Activated T-helper 2 cell treated with anti-CD3 and anti-CD28 coated beads, Interferon-gamma antibody, Interleukin-2, Interleukin-4, amounts not matched to agents 10 μg/mL and 5 μg/mL and 100 μg/mL, durations not matched to agents 14 hours and 24 hours and 36 hours (primary cell): Measurements from ENCODE around the gene CDH4. TPM values are rescaled to one million over a fixed set of nuclear protein-coding genes. Genes with fewer than 3 reads are reported as not detected.

Experiments used
- DNase-seq: peaks from one replicate; pipeline ENCODE4 v3.0.0; 2021; ENCODE audit warnings: low spot score
- H3K27ac Mint-ChIP-seq: one replicate; pipeline ENCODE4 v1.8.0; 2021; ENCODE audit warnings: mixed read lengths
- H3K27me3 Mint-ChIP-seq: one replicate; pipeline ENCODE4 v1.8.0; 2021; ENCODE audit warnings: low read depth, mixed read lengths
- H3K36me3 Mint-ChIP-seq: one replicate; pipeline ENCODE4 v1.8.0; 2021; ENCODE audit warnings: low read depth, mixed read lengths
- H3K4me1 Mint-ChIP-seq: one replicate; pipeline ENCODE4 v1.8.0; 2021; ENCODE audit warnings: low read depth, mixed read lengths
- H3K4me3 Mint-ChIP-seq: one replicate; pipeline ENCODE4 v1.8.0; 2021; ENCODE audit warnings: low read depth, mild to moderate bottlenecking, moderate library complexity, mixed read lengths
- H3K9me3 Mint-ChIP-seq: one replicate; pipeline ENCODE4 v1.8.0; 2021; ENCODE audit warnings: mixed read lengths
- intact Hi-C: fragments of 100-400 bp; cut with micrococcal nuclease; formaldehyde crosslinking; loops from one replicate; pipeline ENCODE4 v1.15.1; 2023
- total RNA-seq: library from RNA; stranded (reverse); gene quantifications from 2 replicates; pipeline ENCODE4 v1.2.3, GENCODE V29; 2022

CDH4 gene
- total RNA-seq, 1 donor from 2014 or later: not detected

DNA sequence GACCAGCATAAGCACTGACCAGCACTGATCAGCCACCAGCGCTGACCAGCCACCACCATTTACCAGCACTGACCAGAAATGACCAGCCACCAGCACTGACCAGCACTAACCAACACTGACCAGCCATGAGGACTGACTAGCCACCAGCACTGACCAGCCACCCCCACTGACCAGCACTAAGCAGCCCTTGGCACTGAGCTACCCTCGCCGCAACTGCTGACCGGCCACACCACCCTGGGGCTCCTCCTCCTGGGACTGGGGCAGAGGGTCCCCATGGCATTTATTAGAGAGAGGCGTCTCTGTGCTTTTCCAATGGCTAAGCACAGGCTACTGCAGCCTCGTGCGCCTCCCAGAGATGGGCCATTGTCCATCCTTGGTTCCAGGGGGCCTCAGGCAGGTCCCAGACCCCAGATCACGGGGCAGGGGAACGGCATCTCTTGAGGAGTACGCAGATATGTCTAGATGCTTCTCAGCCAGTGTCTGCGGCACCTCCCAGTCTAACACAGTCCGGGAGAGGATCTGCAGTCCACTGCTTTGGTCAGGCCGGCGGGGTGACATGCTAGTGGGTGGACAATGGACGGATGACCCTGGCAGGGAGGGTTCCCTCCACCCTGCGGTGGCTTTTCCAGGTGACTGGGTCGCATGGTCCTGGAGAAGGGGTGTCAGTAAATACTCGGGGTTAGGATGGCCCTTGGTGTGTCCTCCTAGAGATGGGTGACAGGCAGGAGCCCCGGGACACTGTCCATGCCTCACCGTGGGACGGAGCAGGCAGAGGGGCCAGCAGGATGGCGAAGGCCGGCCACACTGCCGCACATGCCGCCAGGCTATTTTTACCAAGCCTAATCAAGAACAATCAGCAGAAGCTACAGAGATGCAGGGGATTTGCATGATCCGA is 645.6 kb downstream of the CDH4 start:
- intact Hi-C loops: no loop called here
- no peaks in the 10 kb centered on the region for H3K4me1 Mint-ChIP-seq

DNA sequence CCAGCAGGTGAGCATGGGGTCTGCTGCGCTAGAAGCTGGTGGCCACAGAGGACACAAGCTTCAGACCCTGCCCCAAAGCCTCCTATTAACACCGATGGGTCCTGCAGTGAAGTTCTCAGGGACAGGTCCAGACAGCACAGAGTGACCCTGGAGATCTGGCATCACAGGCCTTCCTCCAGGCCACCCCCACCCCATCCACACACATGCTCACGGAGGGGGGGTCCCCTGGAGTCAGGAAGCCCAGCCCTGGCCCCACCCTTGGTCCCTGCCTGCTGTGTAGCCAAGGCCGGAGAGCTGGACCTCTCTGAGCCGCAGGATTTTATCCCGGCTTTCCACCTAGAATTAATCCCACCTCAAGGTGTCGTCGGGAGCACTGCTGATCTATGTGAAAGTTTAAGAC is 646.3 kb downstream of the CDH4 start:
- intact Hi-C loops: no loop called here
- H3K9me3 Mint-ChIP-seq: no peaks in the 10 kb centered on the region
- no peak overlapping the region for H3K4me3 Mint-ChIP-seq
- H3K4me1 Mint-ChIP-seq: no peaks in the 10 kb centered on the region
- H3K27ac Mint-ChIP-seq: no peak overlapping the region
- no peaks in the 10 kb centered on the region for H3K27me3 Mint-ChIP-seq
- no peak for DNase-seq
- no peaks in the 10 kb centered on the region for H3K36me3 Mint-ChIP-seq

More for the DNA sequence above, 645.6 kb downstream of the CDH4 start:
- Mint-ChIP-seq H3K27ac (no peak overlapping the region), H3K4me3 (no peak overlapping the region), H3K36me3 (no peaks in the 10 kb centered on the region), H3K9me3 (no peaks in the 10 kb centered on the region), H3K27me3 (no peaks in the 10 kb centered on the region)
- DNase-seq: no peak

DNA sequence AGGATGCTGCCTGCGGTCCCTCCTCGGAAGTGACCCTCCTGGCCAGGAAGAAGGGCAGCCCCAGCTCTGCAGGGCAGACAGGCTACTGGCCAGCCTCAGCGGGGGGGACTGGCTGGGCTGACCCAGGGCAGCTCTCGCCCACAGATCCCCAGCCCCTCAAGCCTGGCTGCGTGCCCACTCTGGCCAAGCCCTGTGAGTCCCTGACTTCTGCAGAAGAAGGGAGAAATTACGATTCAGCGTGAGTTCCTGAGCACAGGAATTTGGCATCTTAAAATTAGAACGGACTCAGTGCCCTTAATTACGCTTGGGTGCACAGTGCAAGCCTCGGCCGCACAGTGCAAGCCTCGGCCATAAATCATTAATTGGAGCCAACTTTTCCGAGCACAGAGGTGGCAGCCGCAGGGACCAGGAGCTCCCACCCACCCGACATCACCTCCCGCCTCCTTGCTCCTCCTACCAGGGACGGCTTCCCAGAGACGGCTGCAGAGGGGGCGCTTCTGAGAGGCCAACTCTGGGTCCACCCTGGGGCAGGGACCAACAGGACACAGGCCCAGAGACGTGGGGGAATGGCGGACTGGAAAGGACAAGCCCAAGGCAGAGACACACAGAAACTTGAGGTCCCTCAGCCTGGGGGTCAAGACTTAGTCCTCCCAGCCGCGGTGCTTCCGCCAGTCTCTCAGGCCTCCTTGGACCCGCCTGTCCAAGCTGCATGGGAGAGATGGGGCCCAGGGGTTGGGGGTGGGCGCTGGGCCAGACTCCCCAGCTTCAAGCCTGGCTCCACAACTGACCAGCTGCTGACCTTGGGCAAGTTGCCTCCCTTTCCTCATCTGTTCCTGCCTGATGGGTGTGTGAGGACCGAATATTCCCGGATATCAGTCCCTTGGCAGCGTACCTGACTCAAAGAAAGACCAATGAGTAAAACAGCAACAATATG is 648.2 kb downstream of the CDH4 start:
- DNase-seq: no peak
- no peaks in the 10 kb centered on the region for H3K9me3 Mint-ChIP-seq
- H3K4me1 Mint-ChIP-seq: no peaks in the 10 kb centered on the region
- no peaks in the 10 kb centered on the region for H3K36me3 Mint-ChIP-seq
- no peaks in the 10 kb centered on the region for H3K27me3 Mint-ChIP-seq
- H3K27ac Mint-ChIP-seq: no peak overlapping the region
- intact Hi-C loops: no loop called here
- H3K4me3 Mint-ChIP-seq: no peak overlapping the region

DNA sequence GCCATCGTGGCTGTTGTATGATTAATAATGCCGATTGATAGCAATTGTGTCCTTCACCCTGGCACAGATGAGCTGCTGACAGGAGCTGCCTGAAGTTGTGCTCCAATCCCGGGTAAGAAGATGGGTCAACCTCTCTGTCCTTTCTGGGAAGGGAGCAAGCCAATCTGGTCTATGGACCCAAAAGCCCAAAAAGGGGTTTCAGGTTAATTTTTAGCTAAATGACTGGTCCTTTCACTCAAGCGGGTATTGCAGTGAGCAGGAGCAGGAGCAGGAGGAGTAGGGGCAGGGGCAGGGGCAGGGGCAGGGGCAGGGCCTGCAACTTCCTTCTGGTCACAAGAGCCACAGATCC is 648.9 kb downstream of the CDH4 start:
- Mint-ChIP-seq H3K36me3 (no peaks in the 10 kb centered on the region), H3K4me1 (no peaks in the 10 kb centered on the region), H3K4me3 (no peak overlapping the region), H3K9me3 (no peaks in the 10 kb centered on the region), H3K27me3 (no peaks in the 10 kb centered on the region), H3K27ac (no peak overlapping the region)
- intact Hi-C loops: no loop called here
- DNase-seq: no peak

DNA sequence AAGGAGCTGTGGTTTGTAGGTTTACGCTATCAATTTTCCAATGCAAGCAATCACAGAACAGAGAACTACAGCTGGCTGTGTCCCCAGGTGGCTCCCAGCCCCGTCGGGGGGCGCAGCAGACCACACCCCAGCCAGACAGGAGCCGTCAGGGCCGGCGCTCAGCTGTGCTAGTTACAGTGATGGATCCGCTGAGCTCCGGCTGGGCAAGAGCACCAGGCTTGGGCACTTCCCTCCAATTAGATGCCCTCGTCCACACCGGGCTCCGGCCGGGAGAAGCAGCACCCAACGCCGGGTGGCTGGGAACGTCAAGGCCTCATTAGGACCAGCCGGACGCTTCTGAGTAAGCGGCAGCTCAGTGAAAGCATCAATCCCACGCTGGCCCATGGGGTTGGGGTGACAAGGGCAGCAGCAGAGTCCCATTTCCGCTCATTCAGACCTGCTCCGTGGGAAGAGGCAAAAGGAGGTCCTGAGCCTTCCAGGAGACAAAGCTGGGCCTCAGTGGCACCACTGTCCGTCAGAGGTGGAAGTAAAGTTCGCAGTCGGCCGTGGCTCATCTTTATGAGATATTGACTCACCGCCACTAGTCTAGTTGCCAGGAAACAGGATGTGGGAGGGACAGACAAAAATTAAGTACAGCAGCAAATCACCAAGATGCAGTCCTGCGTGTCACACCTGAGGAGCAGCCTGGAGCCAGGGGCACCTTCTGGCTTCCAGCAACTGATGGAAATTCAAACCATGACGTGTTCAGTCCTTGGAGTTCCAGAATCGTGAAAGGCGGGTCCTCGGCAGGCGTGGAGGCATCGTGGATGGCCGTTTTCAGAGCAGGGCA is 649.5 kb downstream of the CDH4 start:
- Mint-ChIP-seq H3K27ac (no peak overlapping the region), H3K36me3 (no peaks in the 10 kb centered on the region), H3K9me3 (no peaks in the 10 kb centered on the region), H3K27me3 (no peaks in the 10 kb centered on the region), H3K4me1 (no peaks in the 10 kb centered on the region), H3K4me3 (no peak overlapping the region)
- intact Hi-C loops: no loop called here
- no peak for DNase-seq

DNA sequence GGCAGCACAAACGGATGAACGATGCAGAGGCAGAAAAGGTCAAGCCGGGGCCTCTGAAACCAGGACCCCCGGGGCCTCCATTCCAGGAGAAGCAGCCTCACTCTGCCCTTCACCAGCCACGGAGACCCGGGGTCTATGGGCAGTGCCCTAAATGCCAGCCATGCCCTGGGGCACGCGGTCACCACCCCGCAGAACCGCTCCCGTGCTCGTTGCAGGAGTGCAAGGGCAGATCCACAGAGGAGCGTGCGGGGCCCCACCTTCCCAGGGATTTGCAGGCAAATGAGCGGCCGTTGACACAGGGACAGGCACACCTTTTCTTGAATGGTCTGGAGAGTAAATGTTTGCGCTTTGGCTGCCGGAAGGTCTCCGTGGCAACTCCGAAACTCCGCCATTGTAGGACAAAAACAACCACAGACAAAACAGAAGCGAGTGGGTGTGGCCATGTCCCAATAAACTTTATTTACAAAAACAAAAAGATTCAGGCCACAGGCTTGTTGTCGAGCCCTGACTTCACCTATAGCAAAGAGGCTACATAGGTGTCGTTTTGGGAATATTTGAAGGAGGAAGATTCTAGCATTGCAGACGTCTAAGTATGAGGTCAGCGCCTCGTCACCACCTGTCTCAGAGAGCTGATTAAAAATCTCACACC is 650.3 kb downstream of the CDH4 start:
- Mint-ChIP-seq H3K9me3 (no peaks in the 10 kb centered on the region), H3K36me3 (no peaks in the 10 kb centered on the region), H3K27me3 (no peaks in the 10 kb centered on the region), H3K27ac (no peak overlapping the region), H3K4me3 (no peak overlapping the region), H3K4me1 (no peaks in the 10 kb centered on the region)
- no peak for DNase-seq
- intact Hi-C loops: no loop called here

DNA sequence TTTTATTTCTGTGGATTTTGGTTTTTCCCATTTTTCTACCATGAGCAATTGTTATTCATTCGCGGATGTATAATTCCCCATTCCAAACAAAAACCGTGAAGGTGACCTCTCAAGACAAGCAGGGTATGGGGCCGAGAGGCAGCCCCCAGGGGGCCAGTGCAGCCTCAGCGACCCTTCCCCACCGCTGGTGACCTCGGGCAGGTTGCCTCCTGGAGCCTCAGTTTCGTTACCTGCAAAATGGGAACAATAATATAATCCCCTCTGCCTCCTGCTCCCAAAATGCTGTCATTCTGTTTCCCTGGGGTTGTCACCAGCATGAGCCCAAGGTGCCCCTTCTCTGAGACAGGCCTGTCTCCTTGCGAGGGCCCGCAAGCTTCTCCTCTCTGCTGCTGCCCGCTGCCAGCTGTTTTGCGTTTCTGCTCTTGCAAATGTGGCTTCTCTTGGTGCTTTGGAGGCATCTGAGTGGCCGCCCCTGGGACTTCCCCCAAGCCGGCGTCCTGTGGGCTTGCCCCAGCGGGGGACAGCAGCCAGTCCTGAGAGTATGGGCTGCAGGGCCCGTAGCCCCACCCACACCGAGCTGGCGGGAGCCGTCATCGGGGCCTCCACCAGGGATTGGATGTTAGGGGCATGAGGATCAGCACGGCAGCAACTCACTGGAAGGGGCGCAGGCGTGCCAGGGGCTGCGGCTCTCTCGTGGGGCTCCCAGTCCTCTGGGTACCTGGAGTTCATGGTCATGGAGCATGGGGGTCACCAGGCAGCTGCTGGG is 651.7 kb downstream of the CDH4 start:
- no peaks in the 10 kb centered on the region for H3K27me3 Mint-ChIP-seq
- H3K36me3 Mint-ChIP-seq: no peaks in the 10 kb centered on the region
- no peak overlapping the region for H3K4me3 Mint-ChIP-seq
- no peaks in the 10 kb centered on the region for H3K4me1 Mint-ChIP-seq
- intact Hi-C loops: no loop called here
- no peak for DNase-seq
- H3K27ac Mint-ChIP-seq: no peak overlapping the region
- no peaks in the 10 kb centered on the region for H3K9me3 Mint-ChIP-seq

DNA sequence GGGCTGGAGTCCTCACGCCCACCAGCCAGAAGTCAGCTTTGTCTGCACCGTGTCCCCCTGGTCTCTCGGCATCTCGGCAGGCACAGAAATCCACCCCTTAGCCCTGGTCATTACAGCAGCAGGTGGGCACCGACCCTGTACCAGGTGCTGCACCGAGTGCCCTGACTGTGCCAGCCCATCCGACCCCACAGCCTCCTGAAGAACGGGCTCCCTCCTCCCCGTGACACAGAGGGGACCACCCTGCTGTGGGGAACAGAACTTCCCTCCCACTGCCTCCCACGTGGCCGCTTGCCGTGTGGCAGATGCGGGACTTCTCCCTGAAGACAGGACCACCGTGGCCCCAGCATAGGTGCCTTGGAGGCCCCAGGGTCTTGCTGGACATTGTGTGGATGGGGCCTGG is 652.4 kb downstream of the CDH4 start:
- H3K4me3 Mint-ChIP-seq: no peak overlapping the region
- no peaks in the 10 kb centered on the region for H3K36me3 Mint-ChIP-seq
- no peaks in the 10 kb centered on the region for H3K4me1 Mint-ChIP-seq
- no peaks in the 10 kb centered on the region for H3K9me3 Mint-ChIP-seq
- no peak overlapping the region for H3K27ac Mint-ChIP-seq
- no peak for DNase-seq
- no peaks in the 10 kb centered on the region for H3K27me3 Mint-ChIP-seq
- intact Hi-C loops: no loop called here

DNA sequence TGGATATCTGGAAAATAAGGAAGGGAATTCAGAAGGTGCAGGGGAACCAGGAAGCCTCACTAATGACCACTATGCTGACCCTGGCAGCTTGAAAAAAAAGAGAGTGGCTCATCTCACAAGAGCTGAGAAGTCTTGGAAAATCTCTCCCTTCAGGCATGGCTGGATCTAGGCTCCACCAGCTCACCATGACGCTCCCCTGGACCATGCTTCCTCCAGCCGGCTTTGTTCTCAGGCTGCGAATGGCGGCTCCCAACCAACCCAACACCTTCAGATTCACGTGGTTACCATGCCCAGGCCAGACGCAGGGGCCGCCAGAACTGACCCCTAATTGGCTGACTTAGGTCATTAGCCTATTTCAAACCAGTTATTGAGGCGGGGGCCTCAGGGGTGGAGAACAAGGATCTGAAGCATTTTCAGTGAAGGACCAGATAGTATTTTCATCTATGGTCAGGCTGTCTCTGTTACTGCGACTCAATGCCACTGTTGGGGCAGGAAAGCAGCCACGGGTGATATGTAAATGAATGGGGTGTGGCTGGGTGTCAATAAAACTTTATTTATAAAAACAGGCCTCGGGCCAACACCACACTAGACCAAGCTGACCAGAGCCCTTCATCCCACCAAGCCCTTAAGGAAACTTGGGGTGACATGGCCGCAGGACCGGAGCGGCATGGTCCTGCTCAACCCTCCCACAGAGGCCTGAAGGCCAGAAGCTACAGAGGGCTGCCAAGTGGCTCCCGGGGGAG is 653.9 kb downstream of the CDH4 start:
- no peaks in the 10 kb centered on the region for H3K27me3 Mint-ChIP-seq
- H3K9me3 Mint-ChIP-seq: no peaks in the 10 kb centered on the region
- H3K27ac Mint-ChIP-seq: no peak overlapping the region
- no peak overlapping the region for H3K4me3 Mint-ChIP-seq
- H3K36me3 Mint-ChIP-seq: no peaks in the 10 kb centered on the region
- intact Hi-C loops: no loop called here
- no peak for DNase-seq
- no peaks in the 10 kb centered on the region for H3K4me1 Mint-ChIP-seq

DNA sequence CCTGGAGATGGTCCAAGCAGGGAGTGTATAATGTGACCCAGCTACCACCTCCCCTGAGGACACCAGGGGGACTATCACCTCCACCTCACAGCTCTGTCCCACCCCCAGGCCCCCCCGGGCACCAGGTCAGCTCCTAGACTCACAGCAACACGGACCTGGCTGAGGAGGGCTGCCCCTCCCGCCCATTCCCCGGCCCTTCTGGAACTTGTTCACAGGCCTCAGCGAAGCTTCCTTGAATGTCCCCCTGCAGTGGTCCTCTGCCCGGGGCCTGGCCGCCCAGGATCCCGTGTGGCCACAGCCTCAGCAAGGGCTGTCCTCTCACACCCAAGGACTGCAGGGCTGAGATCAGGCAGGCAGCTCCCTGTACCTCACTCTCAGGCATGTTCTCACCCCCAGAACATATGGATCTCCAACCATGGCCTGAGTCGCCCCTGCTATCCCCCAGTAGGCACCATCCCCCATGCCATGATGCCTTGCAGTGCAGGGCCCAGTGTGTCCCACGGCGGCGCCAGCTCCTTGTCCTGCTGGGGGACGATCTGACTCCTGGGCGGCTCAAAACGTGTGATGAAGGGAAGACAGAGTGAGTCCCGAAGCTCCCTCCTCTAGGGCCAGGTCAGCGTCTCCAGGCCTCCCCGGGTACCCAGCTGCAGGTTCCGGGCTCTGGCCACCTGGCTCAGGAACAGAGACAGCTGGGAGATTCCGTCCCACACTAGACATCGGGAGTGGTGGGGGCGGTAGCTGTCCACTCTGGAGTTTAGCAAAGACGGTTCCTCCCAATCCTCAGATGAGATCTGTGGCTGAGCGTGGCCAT is 655.2 kb downstream of the CDH4 start:
- Mint-ChIP-seq H3K4me1 (no peaks in the 10 kb centered on the region), H3K27me3 (no peaks in the 10 kb centered on the region), H3K9me3 (no peaks in the 10 kb centered on the region), H3K4me3 (no peak overlapping the region), H3K36me3 (no peaks in the 10 kb centered on the region), H3K27ac (no peak overlapping the region)
- DNase-seq: no peak
- intact Hi-C loops: no loop called here
